ENCODE data around the gene VANGL1.

VANGL1 gene

DNA sequence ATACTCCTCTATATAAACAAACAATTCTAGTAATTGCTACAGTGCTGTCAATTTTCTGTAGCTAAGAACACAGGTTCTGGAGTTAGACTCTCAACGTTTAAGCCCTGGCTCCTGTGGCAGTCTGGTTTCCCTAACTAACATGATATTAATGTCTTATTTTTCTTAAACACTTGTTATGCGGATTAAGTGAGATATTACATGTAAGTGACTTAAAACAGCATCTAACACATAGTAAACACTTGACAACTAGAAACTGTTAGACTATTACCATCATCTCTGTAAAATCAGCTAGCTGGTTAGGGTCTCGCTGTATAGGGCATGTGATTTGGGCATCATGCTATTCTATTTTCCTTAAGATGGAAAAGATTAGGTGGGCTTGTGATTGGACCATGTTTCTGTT lies 2.3 kb downstream of the VANGL1 start:
- no peak for DNase-seq (ENCODE audit: low spot score)

DNA sequence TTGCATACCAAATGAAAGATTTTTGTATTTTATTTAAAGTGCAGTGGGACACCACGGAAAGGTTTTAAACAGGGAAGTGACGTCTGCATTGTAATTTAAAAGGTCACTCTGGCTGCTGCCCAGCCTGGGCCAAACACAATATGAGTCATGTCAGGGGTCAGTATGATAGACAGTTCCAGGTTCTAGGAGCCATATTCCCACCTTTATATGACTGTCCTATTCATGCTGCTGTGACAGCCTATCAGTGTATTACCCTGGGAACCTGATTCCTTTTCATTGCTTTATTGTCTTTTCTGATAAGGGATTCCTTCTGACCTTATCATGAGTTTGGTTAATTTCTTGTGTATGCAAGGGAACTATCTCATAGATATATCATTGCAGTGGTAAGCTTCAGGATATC lies 5.3 kb downstream of the VANGL1 start:
- DNase-seq (ENCODE audit: low spot score): no peak

DNA sequence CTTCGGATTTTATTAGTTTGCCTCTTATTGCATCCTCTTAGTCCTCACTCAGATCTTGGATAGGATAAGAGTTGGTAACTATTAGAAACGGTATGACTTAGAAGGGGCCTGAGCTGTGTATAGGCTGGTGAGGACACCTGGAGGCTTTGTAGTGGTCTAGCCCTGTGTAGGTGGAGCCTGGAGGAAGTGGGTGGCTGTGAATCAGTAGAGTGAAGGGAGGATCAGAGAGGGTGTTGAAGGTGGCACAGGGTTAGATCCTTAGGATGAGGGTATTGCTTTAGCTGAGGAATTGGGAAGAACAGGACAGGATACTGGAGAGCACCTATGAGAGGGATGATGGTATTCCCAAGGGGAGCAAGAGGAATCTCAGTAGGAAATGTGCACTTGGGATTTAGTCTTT lies 5.7 kb downstream of the VANGL1 start:
- DNase-seq (ENCODE audit: low spot score): no peak

GRCh38 chr1:115647919-115648650 lies 6.3 kb downstream of the VANGL1 start:
- no peak for DNase-seq (ENCODE audit: low spot score)

DNA sequence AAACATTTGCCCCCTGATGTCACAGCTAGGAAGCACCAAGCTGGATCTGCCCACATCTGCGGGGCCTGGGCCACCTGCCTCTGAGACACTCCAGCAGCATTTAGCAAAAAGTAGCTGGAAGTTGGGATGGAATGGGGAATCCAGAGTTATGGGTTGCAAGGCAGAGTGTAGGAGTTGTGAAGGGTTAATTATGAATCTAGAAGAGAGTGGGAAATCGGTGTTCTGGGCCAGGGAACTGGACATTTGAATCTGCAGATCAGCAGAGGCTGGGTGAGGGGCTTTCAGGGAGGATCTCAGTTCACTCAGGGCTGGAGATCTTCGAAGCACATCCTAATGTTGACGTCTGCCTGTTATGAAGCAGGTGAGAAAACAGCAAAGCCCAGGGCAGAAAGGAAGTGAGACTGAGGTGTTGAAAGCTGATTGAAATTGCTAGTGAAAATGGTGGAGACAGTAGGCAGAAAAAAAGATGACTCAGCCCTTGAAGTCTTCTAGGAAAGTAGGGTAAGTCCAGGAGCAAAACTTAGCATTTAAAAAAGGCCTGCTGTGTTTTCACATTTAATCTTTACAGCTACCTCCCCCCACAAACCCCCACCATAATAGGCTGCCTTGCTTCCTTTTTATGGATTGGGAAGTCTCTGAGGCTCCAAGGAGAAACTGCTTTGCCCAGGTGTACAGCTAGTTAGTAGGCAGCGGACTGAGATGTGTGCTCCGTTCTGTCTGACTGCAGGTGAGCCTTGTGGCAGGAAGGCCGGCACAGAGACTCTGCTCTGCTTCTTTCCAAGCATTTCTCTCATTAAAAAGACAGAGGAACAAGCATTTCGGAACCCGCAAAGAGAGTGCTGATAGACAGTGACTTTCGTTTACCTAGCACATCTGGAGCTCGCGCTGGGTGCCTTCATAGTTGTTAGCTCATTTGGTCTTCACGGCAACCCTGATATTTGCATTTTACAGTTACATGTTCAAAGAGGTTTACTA lies 7.2 kb downstream of the VANGL1 start:
- DNase-seq (ENCODE audit: low spot score): no peak

- DNase-seq (ENCODE audit: low spot score): no peak
These were observed 8.2 kb downstream of the VANGL1 start for GRCh38 chr1:115649964-115650363.

DNA sequence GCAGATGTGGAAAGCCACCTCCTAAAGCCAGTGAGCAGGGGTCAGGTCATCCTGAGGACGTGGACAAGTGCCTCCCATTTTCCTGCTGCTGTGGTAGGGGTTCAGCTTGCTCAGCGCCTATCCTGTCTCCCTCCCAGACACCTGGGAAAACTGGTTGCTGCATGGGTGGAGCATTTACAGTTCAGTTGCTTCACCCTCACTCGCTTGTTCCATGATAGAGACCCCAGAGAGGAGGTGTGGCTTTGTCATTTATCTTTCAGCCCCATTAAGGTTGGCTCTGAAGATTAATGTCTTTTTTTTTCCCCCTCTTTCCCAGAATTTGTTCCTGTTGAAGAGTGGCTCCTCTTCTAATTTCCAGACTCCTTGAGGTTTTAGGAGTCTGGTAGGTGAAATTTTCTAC lies 9.2 kb downstream of the VANGL1 start:
- DNase-seq (ENCODE audit: low spot score): no peak

- no peak for DNase-seq (ENCODE audit: low spot score)
These were observed 9.6 kb downstream of the VANGL1 start for GRCh38 chr1:115651391-115651790.

DNA sequence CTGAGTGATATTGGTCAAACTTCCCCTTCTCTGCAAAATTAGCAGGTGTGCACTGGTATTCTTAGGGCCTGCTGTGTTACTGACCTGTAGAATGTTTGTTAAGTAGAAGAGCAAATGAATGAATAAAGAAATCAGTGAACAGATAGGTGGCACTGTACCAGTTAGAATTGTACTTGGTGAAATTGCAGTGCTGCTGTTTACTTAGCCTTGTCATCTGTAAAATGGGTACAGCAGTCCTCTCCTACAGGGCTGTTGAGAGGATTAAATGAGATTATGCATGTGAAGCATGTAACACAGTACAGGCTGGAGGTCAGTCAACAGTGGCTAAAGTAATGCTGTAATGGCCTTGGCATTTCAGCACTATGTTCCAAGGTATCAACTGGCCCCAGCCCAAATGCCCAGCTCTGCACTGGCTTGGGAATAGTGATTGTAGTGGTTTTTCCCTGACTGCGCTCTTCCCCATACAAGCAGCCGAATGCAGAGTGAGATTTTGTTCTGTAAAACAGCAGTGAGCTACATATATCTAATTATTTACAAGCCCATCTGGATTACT lies 10.5 kb downstream of the VANGL1 start:
- no peak for DNase-seq (ENCODE audit: low spot score)

- no peak for DNase-seq (ENCODE audit: low spot score)
These were observed 12.4 kb downstream of the VANGL1 start for GRCh38 chr1:115654125-115654524.

DNA sequence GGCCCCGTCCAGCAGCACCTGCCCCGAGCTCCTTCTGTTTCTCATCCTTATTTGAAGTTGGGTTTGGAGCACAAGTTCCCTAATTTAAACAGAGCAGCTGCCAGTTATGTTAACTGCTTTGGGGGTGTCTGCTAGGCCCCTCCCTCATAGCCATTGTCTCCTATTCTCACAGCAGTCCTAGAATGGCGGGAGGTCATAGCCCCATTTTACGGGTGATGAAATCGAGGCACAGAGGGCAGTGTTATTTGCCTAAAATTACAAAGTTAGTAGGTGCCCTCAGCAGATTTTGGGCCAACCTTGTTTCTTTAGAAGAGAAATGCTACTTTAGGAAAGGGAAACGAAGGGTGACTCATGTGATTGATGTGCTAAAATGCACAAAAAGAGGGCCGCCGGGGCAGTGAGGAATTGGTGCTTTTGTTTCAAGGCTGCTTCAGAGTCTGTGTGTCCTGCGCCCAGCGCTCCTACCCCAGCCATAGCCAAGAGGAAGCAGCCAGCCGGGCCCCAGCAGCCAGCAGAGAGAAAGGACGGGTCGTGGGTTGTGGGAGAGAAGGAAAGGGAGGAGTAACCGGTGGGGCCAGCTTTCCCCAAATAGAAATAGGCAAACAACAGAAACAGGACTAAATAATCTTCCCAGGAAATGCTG lies 13.0 kb downstream of the VANGL1 start:
- no peak for DNase-seq (ENCODE audit: low spot score)

DNA sequence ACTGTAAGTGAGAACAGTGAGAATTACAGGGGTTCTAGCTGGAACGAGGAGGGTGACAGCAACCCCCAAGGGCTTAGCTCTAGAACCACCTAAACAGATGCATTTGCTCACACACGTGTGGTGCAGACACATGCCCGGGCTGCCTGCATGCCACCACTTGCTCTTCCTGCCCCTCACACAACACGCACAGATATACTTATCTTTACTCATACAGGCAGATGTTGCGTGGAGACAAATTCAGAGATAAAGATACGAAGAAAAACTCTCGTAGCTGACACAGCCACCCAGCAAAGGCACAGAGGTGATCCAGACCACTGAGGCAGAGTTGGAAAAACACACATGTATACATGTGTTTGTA lies 13.5 kb downstream of the VANGL1 start:
- DNase-seq (ENCODE audit: low spot score): no peak

GRCh38 chr1:115655916-115656315 lies 14.1 kb downstream of the VANGL1 start:
- DNase-seq (ENCODE audit: low spot score): no peak

GRCh38 chr1:115656461-115657077 lies 14.8 kb downstream of the VANGL1 start:
- no peak for DNase-seq (ENCODE audit: low spot score)

DNA sequence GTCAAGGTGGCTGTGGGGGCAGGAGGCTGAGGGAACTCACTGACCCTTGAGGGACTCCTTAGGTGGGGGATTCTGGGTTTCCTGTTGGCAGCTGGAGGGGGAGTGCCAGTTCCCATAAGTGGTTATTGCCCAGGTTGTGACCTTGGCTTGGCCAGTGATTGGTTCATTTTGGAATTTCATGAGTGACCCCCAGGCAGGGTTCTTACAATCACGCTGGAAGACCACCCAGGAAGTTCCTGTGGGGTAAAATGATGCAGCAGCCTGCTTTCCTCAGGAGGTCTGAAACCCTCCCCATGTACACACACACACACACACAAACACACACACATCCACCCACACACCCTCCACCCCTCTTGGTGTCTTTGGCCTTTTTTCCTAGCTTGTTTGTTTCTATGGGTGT lies 16.9 kb downstream of the VANGL1 start:
- DNase-seq (ENCODE audit: low spot score): no peak

DNA sequence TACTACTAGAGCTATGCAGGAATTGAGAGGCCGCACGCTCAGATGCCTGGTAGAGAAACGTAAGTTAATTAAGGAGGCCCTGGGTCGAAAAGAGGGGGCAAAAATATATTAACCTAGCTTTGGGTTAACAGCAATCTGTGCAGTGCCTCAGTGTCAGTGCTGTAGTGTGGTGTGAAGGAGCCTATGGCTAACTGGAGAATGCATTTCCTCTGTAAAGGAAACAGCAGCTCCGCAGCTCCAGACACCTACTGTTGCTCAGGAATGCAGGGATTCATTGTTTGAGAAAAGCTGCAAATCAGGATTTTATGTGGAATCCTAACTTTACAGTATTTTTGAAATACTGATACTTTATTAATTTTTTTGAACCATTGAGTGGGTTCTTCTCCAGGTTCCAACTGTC lies 18.4 kb downstream of the VANGL1 start:
- no peak for DNase-seq (ENCODE audit: low spot score)

DNA sequence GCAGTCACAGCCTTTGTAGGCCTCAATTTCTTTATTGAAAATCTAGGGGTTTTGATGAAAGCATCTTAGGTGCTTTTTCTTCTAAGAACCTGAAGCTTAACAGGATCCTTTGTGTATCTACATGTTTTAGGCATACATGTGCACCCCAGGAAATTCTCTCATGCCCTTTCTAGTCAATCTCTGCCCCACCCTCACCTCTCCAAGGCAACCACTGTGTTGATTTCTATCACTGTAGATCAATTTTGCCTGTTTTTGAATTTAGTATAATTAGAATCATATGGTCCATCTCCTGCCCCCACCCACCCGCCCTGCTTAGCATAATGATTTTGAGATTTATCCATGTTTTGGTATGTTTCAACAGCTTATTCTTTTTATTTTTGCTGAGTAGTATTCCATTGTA lies 19.4 kb downstream of the VANGL1 start:
- DNase-seq (ENCODE audit: low spot score): no peak

GRCh38 chr1:115665319-115666096 lies 23.7 kb downstream of the VANGL1 start:
- no peak for DNase-seq (ENCODE audit: low spot score)

DNA sequence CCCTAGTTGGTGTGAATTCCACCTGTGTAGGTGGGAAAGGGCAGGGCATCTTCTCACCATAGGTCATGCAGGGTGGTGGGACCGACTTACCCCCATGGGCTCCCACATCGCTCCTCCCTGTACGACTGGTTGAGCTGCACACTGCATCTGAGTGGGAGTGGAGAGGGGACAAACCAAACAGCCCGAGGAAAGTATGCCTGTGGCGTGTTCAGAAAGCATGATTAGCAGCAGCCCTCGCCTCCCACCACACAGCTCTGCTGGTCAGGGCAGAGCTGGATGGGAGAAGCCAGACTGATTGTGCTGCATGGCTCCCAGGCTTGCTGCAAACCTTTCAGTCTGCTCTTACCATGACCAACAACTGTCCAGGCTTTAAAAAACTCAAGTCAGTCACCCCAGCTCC lies 24.4 kb downstream of the VANGL1 start:
- DNase-seq (ENCODE audit: low spot score): no peak

DNA sequence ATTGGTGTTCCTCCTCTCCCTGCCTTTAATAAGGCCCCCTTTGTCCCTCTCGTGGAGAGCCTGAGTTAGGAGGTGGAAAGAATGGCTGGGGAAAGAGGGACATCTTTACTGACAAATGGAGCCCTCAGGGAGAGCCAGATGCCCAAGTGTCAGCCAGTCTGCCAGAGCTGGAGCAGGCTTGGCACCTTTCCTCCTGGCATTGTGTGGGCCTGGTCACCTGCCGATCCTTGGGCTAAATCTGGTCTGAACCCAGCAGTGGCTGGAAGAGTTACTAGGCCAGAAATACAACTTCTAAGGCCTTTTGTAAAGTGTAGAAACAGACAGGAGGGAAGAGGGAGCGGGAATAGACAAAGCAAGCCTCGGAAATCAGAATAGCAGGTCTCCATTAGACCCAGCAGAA lies 24.9 kb downstream of the VANGL1 start:
- DNase-seq (ENCODE audit: low spot score): no peak

- DNase-seq (ENCODE audit: low spot score): no peak
These were observed 26.8 kb downstream of the VANGL1 start for GRCh38 chr1:115668579-115668978.
